AG08396 (cell line): ENCODE measurements around the gene FAM120B.

Source experiments
- DNase-seq: peaks from one replicate; pipeline ENCODE4 v3.0.0; 2012; ENCODE audit warnings: low spot score, mixed read lengths

Gene FAM120B

GRCh38 chr6:170445971-170446370 lies 139.4 kb downstream of the FAM120B start:
- DNase-seq = no peak

DNA sequence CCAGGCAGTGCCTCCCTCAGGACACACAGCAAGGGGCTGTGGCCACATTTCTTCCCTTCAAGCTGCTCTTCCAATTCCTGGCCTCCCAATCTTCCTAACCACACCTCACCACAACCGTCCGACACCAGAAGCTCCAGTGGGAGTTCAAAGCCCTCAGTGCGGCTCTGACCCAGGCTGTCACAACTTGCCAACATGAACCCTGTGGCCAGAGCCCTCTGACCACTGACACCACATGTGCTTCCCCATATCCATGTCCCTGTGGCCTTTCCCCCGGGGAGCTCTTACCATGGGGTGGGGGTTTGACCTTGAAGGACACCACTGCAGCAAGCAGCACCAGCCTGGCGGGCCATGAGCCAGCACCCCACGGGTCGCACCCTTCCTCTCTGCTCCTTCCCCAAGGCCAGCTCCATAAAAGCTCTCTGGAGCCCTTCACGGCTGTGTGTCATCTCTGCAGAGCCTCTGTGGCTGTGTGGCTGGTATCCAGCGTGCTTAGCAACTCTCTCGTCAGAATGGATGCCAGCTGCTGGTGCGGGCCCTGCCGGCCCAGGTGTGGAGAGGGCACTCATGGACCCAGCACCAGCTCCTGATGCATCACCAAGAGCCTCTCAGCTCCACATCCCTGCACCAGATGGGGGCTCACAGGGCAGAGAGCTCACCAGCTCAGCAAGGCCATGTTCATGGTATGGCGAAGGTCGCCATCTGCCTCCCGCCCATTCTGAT lies 140.4 kb downstream of the FAM120B start:
- no peak for DNase-seq

GRCh38 chr6:170447561-170447930 lies 141.0 kb downstream of the FAM120B start:
- DNase-seq = no peak

GRCh38 chr6:170448317-170448716 lies 141.8 kb downstream of the FAM120B start:
- no peak for DNase-seq

DNA sequence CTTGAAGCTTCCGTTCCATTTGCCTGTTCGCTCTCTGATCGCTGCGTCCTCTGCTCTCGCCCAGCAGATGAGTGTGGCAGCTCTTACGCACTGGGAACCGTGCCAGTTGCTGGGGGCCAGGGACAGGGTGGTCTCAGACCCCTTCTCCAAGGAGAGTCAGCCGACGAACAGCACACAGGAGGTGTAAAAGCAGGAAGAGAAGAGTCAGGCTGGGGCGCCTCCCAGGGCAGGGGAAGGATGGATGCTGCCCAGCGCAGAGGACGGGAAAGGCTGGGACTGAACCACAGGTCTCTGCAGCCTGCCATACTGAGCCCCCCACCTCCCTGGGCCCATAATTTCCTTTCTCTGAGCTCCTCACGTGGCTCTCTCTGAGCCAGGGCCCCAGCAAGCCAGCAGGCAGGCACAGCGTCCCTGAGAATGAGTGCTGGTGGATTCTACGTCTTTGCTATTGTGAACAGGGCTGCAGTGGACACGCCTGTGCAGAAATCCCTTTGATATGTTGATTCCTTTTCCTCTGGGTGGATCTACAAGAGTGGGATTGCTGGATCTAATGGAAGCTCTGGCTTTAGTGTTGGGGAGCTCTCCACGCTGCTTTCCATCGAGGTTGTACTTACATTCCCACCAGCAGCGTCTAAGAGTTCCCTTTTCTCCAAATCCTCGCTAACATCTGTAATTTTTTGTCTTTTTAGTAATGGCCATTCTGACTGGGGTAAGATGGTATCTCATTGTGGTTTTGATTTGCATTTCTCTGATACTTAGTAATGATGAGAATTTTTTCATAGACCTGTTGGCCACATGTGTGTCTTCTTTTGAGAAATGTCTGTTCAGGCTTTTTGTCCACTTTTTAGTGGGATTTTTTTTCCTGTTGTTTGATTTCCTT lies 142.4 kb downstream of the FAM120B start:
- no peak for DNase-seq

GRCh38 chr6:170449835-170450753 lies 143.5 kb downstream of the FAM120B start:
- no peak for DNase-seq

- DNase-seq = no peak
Measured at GRCh38 chr6:170450916-170451761, 144.6 kb downstream of the FAM120B start.

- DNase-seq = no peak
Measured at GRCh38 chr6:170451762-170452651, 145.4 kb downstream of the FAM120B start.

- DNase-seq = no peak
Measured at GRCh38 chr6:170452767-170453545, 146.4 kb downstream of the FAM120B start.

- no peak for DNase-seq
Measured at GRCh38 chr6:170453586-170454511, 147.3 kb downstream of the FAM120B start.

- no peak for DNase-seq
Measured at GRCh38 chr6:170454512-170455285, 148.1 kb downstream of the FAM120B start.

DNA sequence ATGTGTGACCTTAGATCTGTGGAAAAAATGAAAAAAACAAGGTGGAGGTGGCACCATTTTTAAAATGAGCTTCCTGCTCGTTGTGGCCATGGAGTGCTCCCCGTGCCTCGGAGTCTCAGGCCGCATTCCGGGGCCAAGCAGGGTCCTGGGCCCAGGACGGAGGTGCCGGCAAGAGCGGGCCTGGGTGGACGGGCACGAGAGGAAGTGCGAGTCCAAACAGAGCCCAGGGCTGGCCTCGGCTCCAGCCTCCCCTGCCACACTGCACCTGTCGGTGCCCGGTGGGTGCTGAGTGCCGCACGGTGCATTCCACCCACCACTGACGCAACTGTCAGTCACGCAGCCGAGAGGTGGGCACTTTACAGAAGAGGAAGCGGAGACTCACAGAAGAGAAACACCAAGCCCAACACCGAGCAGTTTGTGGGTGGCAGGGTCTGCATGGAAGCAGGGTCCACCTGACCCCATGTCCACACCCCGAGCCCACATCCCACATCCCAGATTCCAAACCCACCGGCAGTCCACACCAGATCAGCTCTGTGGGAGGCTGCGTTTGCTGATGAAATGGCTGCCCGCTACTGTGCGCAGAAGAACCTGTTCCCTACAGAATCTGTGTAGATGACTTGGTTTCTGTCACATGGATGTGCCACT lies 148.9 kb downstream of the FAM120B start:
- DNase-seq = no peak

GRCh38 chr6:170456334-170456733 lies 149.8 kb downstream of the FAM120B start:
- DNase-seq = no peak
